ENCODE measurements around the gene ID3. TPM values are rescaled to one million over a fixed set of nuclear protein-coding genes. Genes with fewer than 3 reads are reported as not detected.

The ID3 gene
- total and polyA plus RNA-seq, 9 of the 15 experiments (the other 6 are each of a cell fraction or from before 2014, with no cell fraction given) = 6.8 to 59.8 (median 23.5) TPM

- no peak for TF ChIP-seq SNAPC5 (CRISPR knock-in tag; IDR thresholded peaks at IDR 0.05)
- peak; percentile 50; the same call in 1 of the 2 replicates for TF ChIP-seq ETV1 (tag; conservative IDR thresholded peaks at IDR 0.05; ENCODE audit: low read depth)
- peak; percentile 33 for TF ChIP-seq CHD1 (IDR thresholded peaks at IDR 0.05; ENCODE audit: low read length)
- no peak for TF ChIP-seq ZBTB34 (CRISPR knock-in tag; IDR thresholded peaks at IDR 0.05)
- peak in 1 of 2 experiments; percentile 16; a peak in 2 of 4 replicates for TF ChIP-seq TBL1XR1 (IDR thresholded peaks at IDR 0.05; ENCODE audit: low read length in 2 of 2)
- TF ChIP-seq ZNF41 (CRISPR knock-in tag; conservative IDR thresholded peaks at IDR 0.05) = no peak
- no peak for TF ChIP-seq MEF2D (tag; conservative IDR thresholded peaks at IDR 0.05; ENCODE audit: low read depth)
- 0 out of 2 replicates have a peak, but pooled peaks have one; percentile 65 for TF ChIP-seq RNF2 (IDR thresholded peaks at IDR 0.05)
- TF ChIP-seq EGR1 (conservative IDR thresholded peaks at IDR 0.05) = no peak
- peak; percentile 97 for TF ChIP-seq ZFP91 (CRISPR knock-in tag; IDR thresholded peaks at IDR 0.05)
- peak; percentile 34 for TF ChIP-seq RBM25 (IDR thresholded peaks at IDR 0.05; ENCODE audit: low read depth, low read length, severe bottlenecking)
- peak; percentile 99 for TF ChIP-seq VEZF1 (CRISPR knock-in tag; IDR thresholded peaks at IDR 0.05)
- TF ChIP-seq ZNF3 (CRISPR knock-in tag; IDR thresholded peaks at IDR 0.05) = no peak
- TF ChIP-seq HDAC2 (IDR thresholded peaks at IDR 0.05) = 0 out of 2 replicates have a peak, but pooled peaks have one; percentile 23
- no peak; the same call in 1 of the 2 replicates for TF ChIP-seq TCF3 (CRISPR knock-in tag; IDR thresholded peaks at IDR 0.05)
- no peak for TF ChIP-seq ZNF766 (CRISPR knock-in tag; conservative IDR thresholded peaks at IDR 0.05)
- no peak for TF ChIP-seq SMC3 (conservative IDR thresholded peaks at IDR 0.05; ENCODE audit: insufficient read depth, low read depth, low read length)
- TF ChIP-seq MED1 (CRISPR knock-in tag; IDR thresholded peaks at IDR 0.05; ENCODE audit: borderline replicate concordance) = no peak
- no peak for TF ChIP-seq HNRNPK (IDR thresholded peaks at IDR 0.05; ENCODE audit: low read depth, low read length, poor library complexity, severe bottlenecking)
- peak; percentile 98 for TF ChIP-seq HNRNPL (IDR thresholded peaks at IDR 0.05; ENCODE audit: low read depth, low read length)
- TF ChIP-seq DEAF1 (CRISPR knock-in tag; IDR thresholded peaks at IDR 0.05) = no peak
Observed at GRCh38 chr1:23530747-23531561, 28.3 kb downstream of the ID3 start, which contains the start of gene E2F2 (continued).
